ENCODE measurements around the gene BANP.

- TF ChIP-seq POLR2A (IDR thresholded peaks at IDR 0.05; ENCODE audit: low read length) (no peak), GATA1 (IDR thresholded peaks at IDR 0.05; ENCODE audit: low read depth, low read length) (no peak)
Observed at GRCh38 chr16:88048985-88049384, 97.8 kb downstream of the BANP start.

Measured in erythroblast (primary cell).